GM19324 (cell line): Measurements from ENCODE around the gene MPPED2.

Experiments
- ATAC-seq: cut with Tn5 transposase; IDR thresholded peaks from one replicate; pipeline ENCODE4 v1.9.1; 2021; ENCODE audit warnings: mild to moderate bottlenecking, moderate library complexity; ENCODE audit not compliant: unreplicated experiment, low FRiP score

The MPPED2 gene

GRCh38 chr11:30488304-30488998 is 97.7 kb downstream of the MPPED2 start:
- ATAC-seq = no peak

- ATAC-seq = no peak
Observed at GRCh38 chr11:30487200-30487898, 98.8 kb downstream of the MPPED2 start.

DNA sequence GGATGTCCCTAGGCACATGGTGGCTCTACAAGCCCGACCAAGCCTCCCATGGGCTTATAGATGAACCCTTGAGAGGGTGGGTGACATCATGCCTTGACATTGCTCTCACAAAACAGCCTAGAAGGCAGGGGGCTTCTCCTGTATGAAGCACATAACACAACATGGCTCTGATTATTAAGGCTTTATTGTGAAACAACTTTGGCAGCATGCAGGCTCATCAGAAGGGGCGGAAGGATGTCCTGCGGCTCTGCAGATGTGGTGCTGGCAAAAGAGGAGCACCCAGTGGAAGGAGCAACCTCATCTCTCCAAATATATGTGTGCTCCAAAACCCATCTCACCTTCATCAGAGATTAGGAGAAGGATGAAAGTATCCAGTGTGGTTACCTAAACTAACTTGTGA is 100.4 kb downstream of the MPPED2 start:
- ATAC-seq = no peak

GRCh38 chr11:30485222-30485621 is 100.9 kb downstream of the MPPED2 start:
- no peak for ATAC-seq

GRCh38 chr11:30483056-30483455 is 103.1 kb downstream of the MPPED2 start:
- ATAC-seq = no peak

DNA sequence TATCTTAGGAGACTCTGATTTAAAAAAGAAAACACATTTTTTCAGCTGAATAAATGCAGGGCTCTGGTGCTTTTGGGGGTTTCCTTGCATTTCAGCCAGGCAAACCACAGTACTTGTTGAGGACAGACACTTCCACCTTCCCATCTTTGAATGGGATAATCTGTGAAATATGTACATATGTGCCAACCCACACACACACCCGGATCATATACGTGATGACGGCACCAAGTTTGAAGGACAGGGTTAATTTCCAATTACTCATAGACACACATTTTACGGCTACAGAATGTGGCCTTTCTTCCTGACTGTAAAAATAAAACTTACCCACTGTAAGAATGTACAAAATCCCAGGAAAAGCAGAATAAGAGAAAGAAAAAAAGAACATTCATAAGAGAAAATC is 104.4 kb downstream of the MPPED2 start:
- ATAC-seq = no peak

- ATAC-seq = no peak
Observed at GRCh38 chr11:30481330-30481729, 104.8 kb downstream of the MPPED2 start.

DNA sequence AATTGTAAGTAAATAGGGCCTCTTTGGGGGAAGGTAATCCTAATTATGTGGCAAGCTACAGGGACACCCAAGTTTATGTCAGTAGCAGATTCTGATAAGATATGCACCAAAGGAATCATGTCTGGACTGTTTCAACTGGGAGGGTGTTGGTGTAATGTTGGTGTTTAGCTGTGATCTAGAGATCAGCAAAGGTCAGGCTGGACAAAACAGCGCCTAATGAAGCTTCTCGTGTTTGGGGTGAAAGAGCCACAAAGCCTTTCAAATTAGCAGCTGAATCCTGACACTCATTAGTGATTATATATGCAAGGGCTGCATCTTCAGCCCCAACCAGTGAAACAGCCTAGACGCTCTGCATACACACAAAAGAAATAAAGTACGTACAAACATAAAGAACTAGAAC is 106.3 kb downstream of the MPPED2 start:
- no peak for ATAC-seq

DNA sequence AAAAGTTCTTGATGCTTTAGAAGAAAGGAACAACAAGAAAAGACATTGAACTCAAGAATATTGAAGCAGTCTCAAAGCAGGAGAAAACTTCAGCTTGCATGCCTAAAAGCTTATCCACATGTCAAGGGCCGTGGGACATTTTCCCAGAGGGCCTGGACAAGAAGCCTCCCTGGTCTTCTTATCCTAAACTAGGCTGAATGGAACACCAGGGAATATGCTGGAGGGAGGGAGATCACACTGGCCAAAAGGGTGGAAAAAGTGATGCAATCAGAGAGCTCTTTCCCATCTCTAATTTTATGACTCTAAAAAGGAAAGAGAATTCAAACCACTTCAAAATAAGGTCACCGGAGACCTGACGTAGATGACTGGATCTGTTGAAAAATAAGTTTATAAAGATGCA is 107.2 kb downstream of the MPPED2 start:
- no peak for ATAC-seq

DNA sequence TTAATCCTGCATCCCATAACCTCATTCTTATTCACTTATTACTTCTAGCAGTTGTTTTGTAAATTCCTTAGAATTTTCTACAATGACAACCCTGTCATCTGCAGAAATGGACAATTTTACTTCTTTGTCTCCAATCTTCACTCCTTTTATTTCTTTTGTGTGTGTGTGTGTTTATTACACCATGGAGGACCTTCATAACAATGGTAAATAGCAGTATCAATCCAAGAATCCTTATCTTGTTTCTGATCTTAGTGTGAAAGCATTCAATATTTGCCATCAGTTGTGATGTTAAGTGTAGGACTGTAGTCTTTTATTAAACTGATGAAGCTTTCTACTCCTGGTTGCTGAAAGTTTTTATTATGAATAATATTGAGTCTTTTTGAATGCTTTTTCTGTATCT is 109.1 kb downstream of the MPPED2 start:
- no peak for ATAC-seq

GRCh38 chr11:30474151-30474954 is 111.8 kb downstream of the MPPED2 start:
- no peak for ATAC-seq

DNA sequence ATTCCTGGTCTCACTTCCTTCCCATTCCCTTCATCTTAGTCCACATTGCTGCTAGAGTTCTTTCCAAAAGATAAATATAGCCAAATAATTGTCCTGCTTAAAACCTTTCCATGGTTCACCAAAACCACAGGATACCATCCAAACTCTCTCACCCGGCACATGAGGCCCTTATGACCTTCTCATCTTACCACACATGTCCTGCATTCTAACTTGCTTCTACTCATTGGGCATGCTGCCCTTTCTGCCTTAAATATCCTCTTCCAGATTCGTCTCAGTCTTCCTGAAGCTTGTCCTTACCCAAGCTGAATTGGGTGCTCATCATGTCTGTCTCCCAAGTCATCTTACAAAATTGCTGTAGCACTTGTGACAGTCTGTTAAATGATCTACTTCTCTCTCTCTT is 114.9 kb downstream of the MPPED2 start:
- ATAC-seq = no peak

DNA sequence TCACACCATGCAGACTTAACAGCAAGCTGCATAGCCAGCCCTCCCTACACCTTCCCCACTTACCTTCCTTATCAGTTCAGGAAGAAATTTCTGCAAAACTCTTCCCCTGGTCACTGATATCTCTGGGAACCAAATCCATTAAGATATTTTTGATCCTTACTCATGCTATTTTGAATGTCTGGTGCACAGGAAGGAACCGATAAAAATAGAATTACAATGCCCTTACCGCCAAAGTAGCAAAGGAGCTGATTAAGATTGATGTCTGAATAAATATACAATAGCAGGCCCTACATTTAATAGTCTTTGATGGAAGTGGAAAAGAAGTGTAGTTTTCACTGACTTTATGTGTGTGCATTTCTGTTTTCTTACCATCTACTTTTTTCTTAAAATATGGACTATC is 117.3 kb downstream of the MPPED2 start:
- no peak for ATAC-seq

- no peak for ATAC-seq
Observed at GRCh38 chr11:30467176-30467575, 119.0 kb downstream of the MPPED2 start.

DNA sequence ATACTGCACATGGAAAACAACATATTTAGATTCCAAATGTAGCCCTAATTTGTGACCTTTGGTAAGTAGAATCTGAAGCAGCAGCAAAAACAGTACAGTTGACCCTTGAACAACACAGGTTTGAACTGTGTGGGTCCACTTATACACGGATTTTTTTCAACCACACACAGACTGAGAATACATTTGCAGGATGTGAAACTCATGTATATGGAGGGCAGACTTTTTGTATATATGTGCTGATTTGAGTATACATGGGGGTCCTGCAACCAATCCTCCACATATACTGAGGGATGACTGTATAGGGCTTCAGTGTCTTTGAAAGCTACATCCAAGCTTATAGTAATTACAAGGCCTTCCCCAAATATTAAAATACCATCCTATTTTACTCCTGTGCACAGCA is 120.5 kb downstream of the MPPED2 start:
- peak; percentile 62 for ATAC-seq

DNA sequence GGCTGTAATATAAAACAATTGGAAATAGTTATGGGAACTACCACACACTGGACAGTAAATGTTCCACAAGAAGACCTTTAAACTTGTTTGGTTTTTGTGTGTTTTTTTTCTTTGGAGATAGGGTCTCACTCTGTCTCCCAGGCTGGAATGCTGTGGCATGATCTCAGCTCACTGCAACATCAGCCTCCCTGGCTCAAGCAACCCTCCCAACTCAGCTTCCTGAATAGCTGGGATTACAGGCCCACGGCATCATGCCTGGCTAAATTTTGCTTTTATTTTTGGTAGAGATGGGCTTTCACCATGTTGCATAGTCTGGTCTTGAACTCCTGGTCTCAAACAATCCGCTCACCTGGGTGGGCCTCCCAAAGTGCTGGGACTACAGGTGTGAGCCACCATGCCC is 121.0 kb downstream of the MPPED2 start:
- no peak for ATAC-seq

GRCh38 chr11:30463266-30463665 is 122.9 kb downstream of the MPPED2 start:
- ATAC-seq = no peak

DNA sequence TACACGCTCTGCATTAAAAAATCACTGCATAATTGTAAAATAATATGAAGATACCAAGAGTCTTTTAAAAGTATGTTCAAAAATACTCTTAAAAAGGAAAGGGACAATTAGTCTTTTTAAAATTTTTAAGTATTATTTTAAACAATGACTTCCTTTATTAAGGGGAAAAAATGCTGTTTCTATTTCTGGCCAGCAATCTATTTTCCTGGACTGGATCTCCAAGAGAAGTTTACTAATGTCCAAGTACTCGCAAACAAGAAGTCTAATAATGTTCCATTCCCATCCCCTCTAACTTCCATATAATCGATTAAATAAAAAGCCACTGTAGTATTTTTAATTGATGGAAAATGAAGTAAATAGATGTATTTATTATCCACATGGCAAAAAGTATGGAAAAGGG is 123.7 kb downstream of the MPPED2 start:
- ATAC-seq = no peak

GRCh38 chr11:30459821-30460220 is 126.3 kb downstream of the MPPED2 start:
- no peak for ATAC-seq

- ATAC-seq = no peak
Observed at GRCh38 chr11:30459306-30459705, 126.8 kb downstream of the MPPED2 start.

DNA sequence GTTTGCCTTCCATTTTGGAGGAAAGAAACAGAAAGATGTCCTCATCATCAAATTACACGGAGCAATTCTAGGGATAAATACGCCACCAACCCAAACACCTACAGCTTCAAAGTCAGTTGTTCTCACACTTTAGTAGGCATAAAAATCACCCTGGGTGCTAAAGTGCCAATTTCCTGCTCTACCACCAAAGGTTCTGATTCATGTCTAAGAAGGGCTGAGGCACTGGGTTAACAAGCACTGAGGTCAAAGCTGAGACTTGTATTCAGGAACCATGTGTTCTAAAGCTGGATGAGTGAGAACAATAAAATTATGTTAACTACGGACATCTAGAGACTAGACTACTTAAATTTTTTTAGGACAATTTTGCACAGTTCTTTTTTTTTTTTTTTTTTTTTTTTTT is 127.6 kb downstream of the MPPED2 start:
- ATAC-seq = no peak

- no peak for ATAC-seq
Observed at GRCh38 chr11:30457087-30457486, 129.1 kb downstream of the MPPED2 start.
